ENCODE measurements around the gene DCTPP1. TPM values are rescaled to one million over a fixed set of nuclear protein-coding genes. Genes with fewer than 3 reads are reported as not detected.

DCTPP1 gene
- total and polyA plus RNA-seq, 2 donors (not counting 3 experiments of a cell fraction or from before 2014, with no cell fraction given) = 68.0 to 88.6 TPM

DNA sequence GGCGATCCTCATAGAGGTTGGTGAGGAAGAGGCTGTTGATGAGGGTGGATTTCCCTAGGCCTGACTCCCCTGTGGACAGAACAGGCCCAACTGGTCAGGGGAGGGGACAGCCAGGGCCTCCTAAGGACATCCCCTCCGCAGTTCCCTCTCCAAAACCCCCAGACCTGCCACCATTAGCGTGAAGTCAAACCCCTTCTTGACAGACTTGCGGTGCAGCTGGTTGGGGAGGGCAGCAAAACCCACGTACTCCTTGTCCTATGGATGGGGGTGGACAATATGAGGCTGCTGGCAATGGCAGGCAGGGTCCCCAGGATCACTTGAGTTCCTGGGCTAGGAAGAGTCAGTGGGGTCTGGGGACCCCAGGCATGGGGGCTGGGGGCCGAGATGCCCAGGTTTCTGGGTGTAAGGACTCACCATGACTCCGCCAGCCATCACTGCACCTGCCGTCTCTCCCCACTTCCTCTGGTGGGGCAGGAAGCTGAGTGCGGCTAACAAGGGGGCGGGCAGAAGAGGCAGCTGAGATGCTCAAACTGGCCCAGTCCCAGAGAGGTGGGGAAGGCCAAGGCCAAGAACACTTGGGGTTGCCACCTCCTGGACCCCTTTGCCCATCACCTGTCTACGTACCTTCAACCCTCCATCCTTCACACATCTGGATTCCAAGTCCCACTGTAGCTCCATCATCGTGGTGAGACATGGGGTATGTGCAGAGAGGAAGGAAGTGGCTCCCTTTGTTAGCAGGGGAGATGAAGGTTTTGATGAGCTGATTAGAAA lies 47.5 kb downstream of the DCTPP1 start, which contains the start of gene SEPTIN1:
TSS of gene SEPTIN1 (minus strand) at position 451 of the 771 bp plus-strand sequence. CDS start at position 432, 19 bp downstream.
- Histone ChIP-seq H3K79me2 (ENCODE audit: control insufficient read depth, insufficient read depth, low read length) (no peaks in the 10 kb centered on the region), H3K9ac (replicated peaks; ENCODE audit: extremely low read depth, insufficient read depth, low read length) (no peak within 1 kb of the TSS), H3K9me1 (replicated peaks; ENCODE audit: control insufficient read depth, extremely low read depth, insufficient read depth, low read length) (no peaks in the 10 kb centered on the region), H3K27me3 (ENCODE audit: control insufficient read depth in 2 of 2, insufficient read depth in 2 of 2, low read length in 2 of 2) (no peaks in the 10 kb centered on the region), H3K36me3 (ENCODE audit: control insufficient read depth in 2 of 2, extremely low read depth in 1 of 2, insufficient read depth in 2 of 2, low read length in 2 of 2) (no peaks in the 10 kb centered on the region), H3K4me2 (ENCODE audit: insufficient read depth, low read length) (no peak within 1 kb of the TSS), H3K27ac (ENCODE audit: insufficient read depth, low read depth, low read length) (no peak within 1 kb of the TSS), H3K4me1 (ENCODE audit: control insufficient read depth, extremely low read depth, insufficient read depth, low read length) (peaks cover 9% of the 10 kb centered on the region), H3K4me3 (replicated peaks in 1 of 3; ENCODE audit: insufficient read depth in 1 of 3, low read depth in 1 of 3, low read length in 3 of 3) (no peak within 1 kb of the TSS), H3K9me3 (replicated peaks; ENCODE audit: control insufficient read depth, insufficient read depth, low read length) (no peaks in the 10 kb centered on the region), H4K20me1 (replicated peaks; ENCODE audit: control insufficient read depth, extremely low read depth, insufficient read depth, low read length) (no peaks in the 10 kb centered on the region), H2AFZ (ENCODE audit: low read depth, low read length) (no peak within 1 kb of the TSS)
- ChIA-PET CTCF (interaction anchor here (1.2 to 1.6 kb wide), 2 partner anchors 12 kb away, joined by 3 to 6 read pairs; partner anchors contain the start of gene ZNF48), POLR2A (no interaction called here)
- no peak for DNase-seq (ENCODE audit: low read depth, low spot score)
- TF ChIP-seq FOS (IDR thresholded peaks at IDR 0.05; ENCODE audit: borderline replicate concordance, insufficient read depth, low read length) (no peak), GATA2 (IDR thresholded peaks at IDR 0.05; ENCODE audit: insufficient read depth, insufficient read length, low read depth, low read length) (no peak), EZH2 (IDR thresholded peaks at IDR 0.05; ENCODE audit: borderline replicate concordance, low read depth, low read length, severe bottlenecking) (no peak), MYC (IDR thresholded peaks at IDR 0.05; ENCODE audit: low read depth, low read length) (no peak), POLR2AphosphoS5 (IDR thresholded peaks at IDR 0.05; ENCODE audit: insufficient read depth, low read depth, low read length) (no peak), JUN (IDR thresholded peaks at IDR 0.05; ENCODE audit: borderline replicate concordance, insufficient read depth, insufficient read length, low read depth) (no peak), POLR2A (IDR thresholded peaks at IDR 0.05; ENCODE audit: low read depth, low read length) (no peak)
- TF ChIP-seq, protein P1, sequence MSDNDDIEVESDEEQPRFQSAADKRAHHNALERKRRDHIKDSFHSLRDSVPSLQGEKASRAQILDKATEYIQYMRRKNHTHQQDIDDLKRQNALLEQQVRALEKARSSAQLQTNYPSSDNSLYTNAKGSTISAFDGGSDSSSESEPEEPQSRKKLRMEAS (IDR thresholded peaks at IDR 0.05; ENCODE audit: insufficient read depth, insufficient read length) = no peak
- TF ChIP-seq, protein P2, sequence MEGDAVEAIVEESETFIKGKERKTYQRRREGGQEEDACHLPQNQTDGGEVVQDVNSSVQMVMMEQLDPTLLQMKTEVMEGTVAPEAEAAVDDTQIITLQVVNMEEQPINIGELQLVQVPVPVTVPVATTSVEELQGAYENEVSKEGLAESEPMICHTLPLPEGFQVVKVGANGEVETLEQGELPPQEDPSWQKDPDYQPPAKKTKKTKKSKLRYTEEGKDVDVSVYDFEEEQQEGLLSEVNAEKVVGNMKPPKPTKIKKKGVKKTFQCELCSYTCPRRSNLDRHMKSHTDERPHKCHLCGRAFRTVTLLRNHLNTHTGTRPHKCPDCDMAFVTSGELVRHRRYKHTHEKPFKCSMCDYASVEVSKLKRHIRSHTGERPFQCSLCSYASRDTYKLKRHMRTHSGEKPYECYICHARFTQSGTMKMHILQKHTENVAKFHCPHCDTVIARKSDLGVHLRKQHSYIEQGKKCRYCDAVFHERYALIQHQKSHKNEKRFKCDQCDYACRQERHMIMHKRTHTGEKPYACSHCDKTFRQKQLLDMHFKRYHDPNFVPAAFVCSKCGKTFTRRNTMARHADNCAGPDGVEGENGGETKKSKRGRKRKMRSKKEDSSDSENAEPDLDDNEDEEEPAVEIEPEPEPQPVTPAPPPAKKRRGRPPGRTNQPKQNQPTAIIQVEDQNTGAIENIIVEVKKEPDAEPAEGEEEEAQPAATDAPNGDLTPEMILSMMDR (IDR thresholded peaks at IDR 0.05; ENCODE audit: extremely low read depth in 1 of 2, insufficient read depth in 1 of 2, low read depth in 1 of 2, low read length in 2 of 2) = no peak
- FAIRE-seq = no peak
- dilution Hi-C loops (cut with MboI; ENCODE audit: extremely low pct_ligation_motif_present, low sequenced_read_pairs) (no loop called here), intact Hi-C loops (cut with micrococcal nuclease) (no loop called here)
- no TSS peak for BruUV-seq (replicated peaks)

Data from endothelial cell of umbilical vein (primary cell).